K562 (cell line): ENCODE data around the gene TENT5A.

Experiments used
- ATF7 ChIP-seq: fragments of 450-650 bp; IDR thresholded peaks from 2 replicates; pipeline ENCODE4 v1.7.1; 2014; ENCODE audit warnings: mild to moderate bottlenecking, moderate library complexity
- CEBPZ ChIP-seq: fragments of 150-350 bp; IDR thresholded peaks from 2 replicates; pipeline ENCODE4 v1.6.1; 2014; ENCODE audit warnings: low read depth, mild to moderate bottlenecking, low read length, borderline replicate concordance
- CTCF ChIP-seq, 3 experiments: IDR thresholded peaks in 2 of 3; conservative IDR thresholded peaks in 1 of 3; 2 replicates each; pipeline ENCODE4 v1.5.1; 2011 to 2012; ENCODE audit warnings: low read length in 3 of 3, mild to moderate bottlenecking in 3 of 3, control low read depth in 2 of 3, improper control_type of control experiment in 1 of 3, inconsistent platforms in 1 of 3, low read depth in 1 of 3, mixed read lengths in 1 of 3, moderate library complexity in 1 of 3; ENCODE audit not compliant: insufficient read depth in 2 of 3
- E2F8 ChIP-seq: fragments of 450-650 bp; IDR thresholded peaks from 2 replicates; pipeline ENCODE4 v1.7.1; 2018; ENCODE audit warnings: mild to moderate bottlenecking, low read depth; ENCODE audit not compliant: partially characterized antibody
- THRA ChIP-seq: fragments of 450-650 bp; IDR thresholded peaks from 2 replicates; pipeline ENCODE4 v1.6.1; 2017; ENCODE audit warnings: mild to moderate bottlenecking, moderate library complexity
- ZNF263 ChIP-seq: sonication (generic); formaldehyde crosslinking; IDR thresholded peaks from 2 replicates; pipeline ENCODE4 v1.8.0; 2022; ENCODE audit warnings: mild to moderate bottlenecking, missing genetic modification reagents, borderline replicate concordance

GRCh38 chr6:81751388-81752083 lies 945 bp downstream of the TENT5A start:
- TF ChIP-seq ZNF263 (CRISPR knock-in tag): no peak
- no peak for TF ChIP-seq E2F8
- TF ChIP-seq CEBPZ: no peak
- no peak for TF ChIP-seq THRA
- TF ChIP-seq ATF7: no peak
- no peak for TF ChIP-seq CTCF (IDR thresholded peaks at IDR 0.05 in 2 of 3, conservative IDR thresholded peaks at IDR 0.05 in 1 of 3; ENCODE audit: insufficient read depth in 2 of 3, low read depth in 1 of 3, low read length in 3 of 3)
